Testis (tissue), 3 donors: ENCODE data around the gene CBFB. TPM values are rescaled to one million over a fixed set of nuclear protein-coding genes. Genes with fewer than 3 reads are reported as not detected.

Experiments
- DNase-seq: peaks from one replicate; pipeline ENCODE4 v3.0.0-alpha.2; 2019
- H3K27ac ChIP-seq, 2 donors: fragments of 200-600 bp; sonication (generic); one replicate each; pipeline ENCODE4 v1.5.1; 2019
- H3K27me3 ChIP-seq: fragments of 200-600 bp; sonication (generic); one replicate; pipeline ENCODE4 v1.5.1; 2019
- H3K36me3 ChIP-seq: fragments of 200-600 bp; sonication (generic); one replicate; pipeline ENCODE4 v1.5.1; 2017; ENCODE audit warnings: low read depth; ENCODE audit errors: missing control alignments
- H3K4me1 ChIP-seq: fragments of 200-600 bp; sonication (generic); one replicate; pipeline ENCODE4 v1.5.1; 2019
- H3K4me3 ChIP-seq, 2 donors: fragments of 200-600 bp; sonication (generic); one replicate each; pipeline ENCODE4 v1.5.1; 2017 to 2019
- H3K9me3 ChIP-seq: fragments of 200-600 bp; sonication (generic); one replicate; pipeline ENCODE4 v1.5.1; 2017
- POLR2A ChIP-seq: fragments of 450-650 bp; IDR thresholded peaks from one replicate; pipeline ENCODE4 v1.6.1; 2017; ENCODE audit warnings: antibody characterized with exemption, mild to moderate bottlenecking, moderate library complexity
- WGBS, 2 donors: methylation state at CpG; one replicate each; pipeline ENCODE4 v1.1.5; 2018; 5-methylcytosine and 5-hydroxymethylcytosine counted together
- intact Hi-C: fragments of 100-400 bp; cut with DNase I; formaldehyde crosslinking; loops from one replicate; pipeline ENCODE4 v1.15.1; 2023; ENCODE audit warnings: low total_unique reads
- polyA plus RNA-seq: library from polyadenylated mRNA; stranded (reverse); fragments of 350-450 nt; fragmentation: Illumina TruSeq; extraction: RNeasy Lipid Tissue Mini Kit (QIAGEN cat#74804); gene quantifications from one replicate; pipeline ENCODE4 v1.2.3, GENCODE V29; 2014; ENCODE audit warnings: low read depth, low replicate concordance; ENCODE audit not compliant: insufficient read depth
- total RNA-seq, 2 donors: library from RNA; depleted of rRNA; stranded (reverse); fragments of >200 nt; gene quantifications; one replicate each; pipeline ENCODE4 v1.2.3, GENCODE V29; 2016
- TF ChIP-seq, protein P1 (sequence below), 3 experiments: fragments of 450-650 bp in 2 of 3; fragments of 200-600 bp in 1 of 3; sonication (generic) in 1 of 3; IDR thresholded peaks; one replicate each; pipeline ENCODE4 v1.5.1; 2016 to 2019; ENCODE audit warnings: antibody characterized with exemption in 3 of 3, mild to moderate bottlenecking in 2 of 3, moderate library complexity in 1 of 3

The CBFB gene
- total and polyA plus RNA-seq, 3 donors from 2014 or later = 15.3 to 34.9 (median 23.3) TPM

GRCh38 chr16:67101311-67102082 lies 72.5 kb downstream of the CBFB start:
- H3K36me3 ChIP-seq = no peaks in the 10 kb centered on the region
- no peaks in the 10 kb centered on the region for H3K9me3 ChIP-seq
- 88 to 92% methylated on average over 4 of the region's 4 CpGs for WGBS, 2 donors
- H3K27me3 ChIP-seq = no peaks in the 10 kb centered on the region
- no peak overlapping the region for H3K4me3 ChIP-seq
- H3K4me1 ChIP-seq = peaks cover 6% of the 10 kb centered on the region
- H3K27ac ChIP-seq = no peak overlapping the region
- intact Hi-C loops = no loop called here
- TF ChIP-seq, protein P1, sequence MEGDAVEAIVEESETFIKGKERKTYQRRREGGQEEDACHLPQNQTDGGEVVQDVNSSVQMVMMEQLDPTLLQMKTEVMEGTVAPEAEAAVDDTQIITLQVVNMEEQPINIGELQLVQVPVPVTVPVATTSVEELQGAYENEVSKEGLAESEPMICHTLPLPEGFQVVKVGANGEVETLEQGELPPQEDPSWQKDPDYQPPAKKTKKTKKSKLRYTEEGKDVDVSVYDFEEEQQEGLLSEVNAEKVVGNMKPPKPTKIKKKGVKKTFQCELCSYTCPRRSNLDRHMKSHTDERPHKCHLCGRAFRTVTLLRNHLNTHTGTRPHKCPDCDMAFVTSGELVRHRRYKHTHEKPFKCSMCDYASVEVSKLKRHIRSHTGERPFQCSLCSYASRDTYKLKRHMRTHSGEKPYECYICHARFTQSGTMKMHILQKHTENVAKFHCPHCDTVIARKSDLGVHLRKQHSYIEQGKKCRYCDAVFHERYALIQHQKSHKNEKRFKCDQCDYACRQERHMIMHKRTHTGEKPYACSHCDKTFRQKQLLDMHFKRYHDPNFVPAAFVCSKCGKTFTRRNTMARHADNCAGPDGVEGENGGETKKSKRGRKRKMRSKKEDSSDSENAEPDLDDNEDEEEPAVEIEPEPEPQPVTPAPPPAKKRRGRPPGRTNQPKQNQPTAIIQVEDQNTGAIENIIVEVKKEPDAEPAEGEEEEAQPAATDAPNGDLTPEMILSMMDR (IDR thresholded peaks at IDR 0.05) = no peak
- TF ChIP-seq POLR2A = no peak
- no peak for DNase-seq

DNA sequence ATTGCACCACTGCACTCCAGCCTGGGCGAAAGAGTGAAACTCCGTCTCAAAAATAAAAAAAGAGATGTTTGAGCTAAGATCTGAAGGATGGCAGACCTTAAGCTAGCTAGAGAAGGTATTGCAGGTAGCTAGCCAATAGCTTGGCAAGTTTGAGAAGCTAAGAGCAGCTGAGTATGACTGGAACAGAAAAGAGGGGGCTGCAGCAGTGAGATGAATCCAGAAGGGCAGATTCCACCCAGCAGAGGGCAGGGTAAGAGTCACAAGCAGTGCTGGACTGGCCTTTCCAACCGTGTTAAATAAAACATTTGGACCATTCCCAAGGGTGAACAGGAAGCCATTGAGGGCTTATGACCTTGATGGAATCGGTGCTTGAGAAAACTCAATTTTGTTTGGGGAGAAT lies 75.1 kb downstream of the CBFB start:
- Histone ChIP-seq H3K4me1 (peaks cover 9% of the 10 kb centered on the region), H3K27me3 (no peaks in the 10 kb centered on the region), H3K4me3 (no peak overlapping the region), H3K36me3 (no peaks in the 10 kb centered on the region), H3K9me3 (no peaks in the 10 kb centered on the region), H3K27ac (no peak overlapping the region)
- TF ChIP-seq, protein P1 (IDR thresholded peaks at IDR 0.05) = peak; percentile 10 to 29 (median 18)
- no peak for TF ChIP-seq POLR2A
- WGBS, 2 donors = 58 to 60% methylated on average over 4 of the region's 4 CpGs
- intact Hi-C loops = no loop called here
- DNase-seq = peak; percentile 54

- Histone ChIP-seq H3K27ac (no peak overlapping the region), H3K4me1 (peaks cover 13% of the 10 kb centered on the region)
- DNase-seq = no peak
Measured at GRCh38 chr16:67104845-67105244, 75.9 kb downstream of the CBFB start.

GRCh38 chr16:67105246-67105645 lies 76.3 kb downstream of the CBFB start:
- WGBS, 2 donors = 75 to 83% methylated on average over 2 of the region's 2 CpGs
- no peaks in the 10 kb centered on the region for H3K27me3 ChIP-seq
- intact Hi-C loops = no loop called here

More at GRCh38 chr16:67104845-67105244, 75.9 kb downstream of the CBFB start:
- 85 to 90% methylated on average over 6 of the region's 6 CpGs for WGBS, 2 donors
- intact Hi-C loops = no loop called here
- no peaks in the 10 kb centered on the region for H3K36me3 ChIP-seq
- TF ChIP-seq, protein P1 (IDR thresholded peaks at IDR 0.05) = no peak
- TF ChIP-seq POLR2A = no peak
- H3K4me3 ChIP-seq = no peak overlapping the region
- no peaks in the 10 kb centered on the region for H3K9me3 ChIP-seq
- no peaks in the 10 kb centered on the region for H3K27me3 ChIP-seq

More at GRCh38 chr16:67105246-67105645, 76.3 kb downstream of the CBFB start:
- Histone ChIP-seq H3K36me3 (no peaks in the 10 kb centered on the region), H3K9me3 (no peaks in the 10 kb centered on the region), H3K27ac (peak overlapping the region; percentile 10 to 48), H3K4me3 (no peak overlapping the region), H3K4me1 (peaks cover 13% of the 10 kb centered on the region)
- no peak for DNase-seq
- TF ChIP-seq, protein P1 (IDR thresholded peaks at IDR 0.05) = no peak
- no peak for TF ChIP-seq POLR2A
